Keratinocyte (primary cell): Measurements from ENCODE around the gene HHATL. TPM values are rescaled to one million over a fixed set of nuclear protein-coding genes. Genes with fewer than 3 reads are reported as not detected.

Experiments
- DNase-seq: peaks from one replicate; pipeline ENCODE4 v3.0.0-alpha.2; 2011; ENCODE audit warnings: low read depth, missing footprints, low spot score
- FAIRE-seq: peaks from 2 replicates; lab custom pipeline; 2011; peaks lifted over from hg19 to GRCh38; lab: Jason Lieb, UNC
- H2AFZ ChIP-seq: 2 replicates; pipeline ENCODE4 v1.6.0; 2012; ENCODE audit warnings: low read length, control low read depth, inconsistent platforms; ENCODE audit not compliant: control insufficient read depth
- H3K27ac ChIP-seq: 2 replicates; pipeline ENCODE4 v1.5.1; 2011; ENCODE audit warnings: low read length; ENCODE audit not compliant: control insufficient read depth, insufficient read depth
- H3K27me3 ChIP-seq: 3 replicates; pipeline ENCODE4 v1.6.0; 2011; ENCODE audit warnings: low read length; ENCODE audit not compliant: control insufficient read depth, insufficient read depth; ENCODE audit errors: extremely low read depth
- H3K36me3 ChIP-seq, 2 experiments: 2 replicates in 1 of 2; 3 replicates in 1 of 2; pipeline ENCODE4 v1.5.1; 2011; ENCODE audit warnings: low read length in 2 of 2, mild to moderate bottlenecking in 1 of 2; ENCODE audit not compliant: control insufficient read depth in 2 of 2, insufficient read depth in 2 of 2; ENCODE audit errors: extremely low read depth in 1 of 2
- H3K4me1 ChIP-seq: 3 replicates; pipeline ENCODE4 v1.5.1; 2011; ENCODE audit warnings: low read length; ENCODE audit not compliant: control insufficient read depth, insufficient read depth; ENCODE audit errors: extremely low read depth
- H3K4me2 ChIP-seq: 3 replicates; pipeline ENCODE4 v1.6.0; 2011; ENCODE audit warnings: low read depth, low read length; ENCODE audit not compliant: control insufficient read depth, insufficient read depth; ENCODE audit errors: extremely low read depth
- H3K4me3 ChIP-seq, 3 experiments: fragments of 200-600 bp in 1 of 3; sonication (generic) in 1 of 3; 2 replicates in 2 of 3; 3 replicates in 1 of 3; pipeline ENCODE4 v1.5.1; 2011 to 2016; ENCODE audit warnings: low read length in 3 of 3, mild to moderate bottlenecking in 3 of 3, control low read depth in 2 of 3, inconsistent platforms in 1 of 3, low read depth in 1 of 3, mixed read lengths in 1 of 3, mixed run types in 1 of 3, moderate library complexity in 1 of 3; ENCODE audit not compliant: control insufficient read depth in 2 of 3, insufficient read depth in 2 of 3; ENCODE audit errors: extremely low read depth in 1 of 3
- H3K79me2 ChIP-seq: 2 replicates; pipeline ENCODE4 v1.6.0; 2012; ENCODE audit warnings: low read length; ENCODE audit not compliant: control insufficient read depth, insufficient read depth
- H3K9ac ChIP-seq: 3 replicates; pipeline ENCODE4 v1.6.0; 2011; ENCODE audit warnings: low read length; ENCODE audit not compliant: control insufficient read depth, insufficient read depth; ENCODE audit errors: extremely low read depth
- H3K9me1 ChIP-seq: 3 replicates; pipeline ENCODE4 v1.6.0; 2011; ENCODE audit warnings: low read length; ENCODE audit not compliant: control insufficient read depth, insufficient read depth; ENCODE audit errors: extremely low read depth
- H3K9me3 ChIP-seq: 2 replicates; pipeline ENCODE4 v1.5.1; 2012; ENCODE audit warnings: low read depth, low read length; ENCODE audit not compliant: control insufficient read depth
- H4K20me1 ChIP-seq: 3 replicates; pipeline ENCODE4 v1.6.0; 2011; ENCODE audit warnings: low read length; ENCODE audit not compliant: control insufficient read depth, insufficient read depth; ENCODE audit errors: extremely low read depth
- EZH2 ChIP-seq: IDR thresholded peaks from one replicate; pipeline ENCODE4 v1.6.1; 2012; ENCODE audit warnings: inconsistent platforms, mild to moderate bottlenecking, low read length, moderate library complexity
- dilution Hi-C: fragments of 300-500 bp; cut with MboI; formaldehyde crosslinking; loops from one replicate; pipeline ENCODE4 v1.7.0; 2020; ENCODE audit warnings: low sequenced_read_pairs; ENCODE audit not compliant: extremely low pct_ligation_motif_present
- polyA plus RNA-seq, 5 experiments: library from polyadenylated mRNA; depleted of rRNA in 3 of 5; stranded (reverse) in 3 of 5; stranded (forward) in 1 of 5; unstranded in 1 of 5; fragments of >200 nt; gene quantifications; 1 replicate in 1 of 5; 2 replicates in 3 of 5; 3 replicates in 1 of 5; pipeline versions ENCODE4 v1.2.1 to v1.2.3, GENCODE V29; 2011 to 2012; ENCODE audit warnings: missing spikeins in 2 of 5, low read depth in 1 of 5, low replicate concordance in 1 of 5
- TF ChIP-seq, protein P1 (sequence below), 3 experiments: IDR thresholded peaks in 1 of 3; conservative IDR thresholded peaks in 1 of 3; optimal IDR thresholded peaks in 1 of 3; 2 replicates in 2 of 3; 3 replicates in 1 of 3; pipeline versions ENCODE3 to v1.5.1; 2011; ENCODE audit warnings: low read length in 3 of 3, mild to moderate bottlenecking in 3 of 3, moderate library complexity in 2 of 3, control low read depth in 1 of 3, inconsistent platforms in 1 of 3; ENCODE audit not compliant: insufficient read depth in 2 of 3; ENCODE audit errors: extremely low read depth in 1 of 3

Gene HHATL
- polyA plus RNA-seq, 1 donor (not counting 4 experiments of a cell fraction or from before 2014, with no cell fraction given): not detected

- Histone ChIP-seq H2AFZ (no peak overlapping the region), H3K27ac (no peak overlapping the region), H3K4me3 (no peak overlapping the region), H3K4me2 (no peak overlapping the region), H3K36me3 (no peaks in the 10 kb centered on the region), H3K79me2 (no peaks in the 10 kb centered on the region), H4K20me1 (no peaks in the 10 kb centered on the region), H3K9me1 (no peaks in the 10 kb centered on the region), H3K4me1 (no peaks in the 10 kb centered on the region), H3K27me3 (no peaks in the 10 kb centered on the region), H3K9ac (no peak overlapping the region), H3K9me3 (peaks cover 3% of the 10 kb centered on the region)
- dilution Hi-C loops: no loop called here
- DNase-seq: no peak
- TF ChIP-seq, protein P1, sequence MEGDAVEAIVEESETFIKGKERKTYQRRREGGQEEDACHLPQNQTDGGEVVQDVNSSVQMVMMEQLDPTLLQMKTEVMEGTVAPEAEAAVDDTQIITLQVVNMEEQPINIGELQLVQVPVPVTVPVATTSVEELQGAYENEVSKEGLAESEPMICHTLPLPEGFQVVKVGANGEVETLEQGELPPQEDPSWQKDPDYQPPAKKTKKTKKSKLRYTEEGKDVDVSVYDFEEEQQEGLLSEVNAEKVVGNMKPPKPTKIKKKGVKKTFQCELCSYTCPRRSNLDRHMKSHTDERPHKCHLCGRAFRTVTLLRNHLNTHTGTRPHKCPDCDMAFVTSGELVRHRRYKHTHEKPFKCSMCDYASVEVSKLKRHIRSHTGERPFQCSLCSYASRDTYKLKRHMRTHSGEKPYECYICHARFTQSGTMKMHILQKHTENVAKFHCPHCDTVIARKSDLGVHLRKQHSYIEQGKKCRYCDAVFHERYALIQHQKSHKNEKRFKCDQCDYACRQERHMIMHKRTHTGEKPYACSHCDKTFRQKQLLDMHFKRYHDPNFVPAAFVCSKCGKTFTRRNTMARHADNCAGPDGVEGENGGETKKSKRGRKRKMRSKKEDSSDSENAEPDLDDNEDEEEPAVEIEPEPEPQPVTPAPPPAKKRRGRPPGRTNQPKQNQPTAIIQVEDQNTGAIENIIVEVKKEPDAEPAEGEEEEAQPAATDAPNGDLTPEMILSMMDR (optimal IDR thresholded peaks at IDR 0.05 in 1 of 3, IDR thresholded peaks at IDR 0.05 in 1 of 3, conservative IDR thresholded peaks at IDR 0.05 in 1 of 3; ENCODE audit: extremely low read depth in 1 of 3, insufficient read depth in 2 of 3, low read length in 3 of 3): no peak
- no peak for TF ChIP-seq EZH2
- FAIRE-seq: no peak
Observed at GRCh38 chr3:42675909-42676308, 26.7 kb downstream of the HHATL start.

GRCh38 chr3:42674146-42674545, 28.5 kb downstream of the HHATL start:
- Histone ChIP-seq H2AFZ (no peak overlapping the region), H3K9me1 (no peaks in the 10 kb centered on the region), H3K4me3 (no peak overlapping the region), H3K4me1 (no peaks in the 10 kb centered on the region), H3K27ac (no peak overlapping the region), H3K4me2 (no peak overlapping the region), H3K9me3 (peaks cover 3% of the 10 kb centered on the region), H3K27me3 (no peaks in the 10 kb centered on the region), H3K79me2 (no peaks in the 10 kb centered on the region), H4K20me1 (no peaks in the 10 kb centered on the region), H3K36me3 (no peaks in the 10 kb centered on the region), H3K9ac (no peak overlapping the region)
- dilution Hi-C loops: no loop called here
- no peak for TF ChIP-seq EZH2
- TF ChIP-seq, protein P1 (optimal IDR thresholded peaks at IDR 0.05 in 1 of 3, IDR thresholded peaks at IDR 0.05 in 1 of 3, conservative IDR thresholded peaks at IDR 0.05 in 1 of 3; ENCODE audit: extremely low read depth in 1 of 3, insufficient read depth in 2 of 3, low read length in 3 of 3): no peak
- DNase-seq: no peak
- no peak for FAIRE-seq
